Epithelial cell of esophagus (primary cell): Measurements from ENCODE around the gene ATF7IP2.
A peak's percentile ranks its signal among the peaks of the same experiment; 100 is the strongest.

ENCODE experiments used
- DNase-seq: peaks from one replicate; pipeline ENCODE4 v3.0.0; 2010; ENCODE audit warnings: low read depth
- H3K4me3 ChIP-seq: 2 replicates; pipeline ENCODE4 v1.5.1; 2011; ENCODE audit warnings: mild to moderate bottlenecking, low read length, control low read depth
- CTCF ChIP-seq: IDR thresholded peaks from 2 replicates; pipeline ENCODE4 v1.5.1; 2011; ENCODE audit warnings: low read depth, mild to moderate bottlenecking, low read length, control low read depth, inconsistent platforms; ENCODE audit not compliant: insufficient read depth; ENCODE audit errors: missing control alignments

The ATF7IP2 gene

GRCh38 chr16:10517868-10518267 is 132.0 kb downstream of the ATF7IP2 start:
- DNase-seq: no peak
- no peak overlapping the region for H3K4me3 ChIP-seq
- no peak for TF ChIP-seq CTCF

GRCh38 chr16:10518479-10519041 is 132.7 kb downstream of the ATF7IP2 start:
- DNase-seq: no peak
- no peak overlapping the region for H3K4me3 ChIP-seq
- no peak for TF ChIP-seq CTCF

- no peak for DNase-seq
- no peak overlapping the region for H3K4me3 ChIP-seq
- no peak for TF ChIP-seq CTCF
Observed at GRCh38 chr16:10519297-10519696, 133.4 kb downstream of the ATF7IP2 start.

- TF ChIP-seq CTCF: no peak
- no peak overlapping the region for H3K4me3 ChIP-seq
- peak; percentile 22 for DNase-seq
Observed at GRCh38 chr16:10519929-10520868, 134.3 kb downstream of the ATF7IP2 start.

- H3K4me3 ChIP-seq: no peak overlapping the region
- no peak for TF ChIP-seq CTCF
- no peak for DNase-seq
Observed at GRCh38 chr16:10520869-10521578, 135.2 kb downstream of the ATF7IP2 start.

- no peak overlapping the region for H3K4me3 ChIP-seq
- peak; percentile 75 for DNase-seq
- peak; percentile 89 for TF ChIP-seq CTCF
Observed at GRCh38 chr16:10521681-10522274, 135.9 kb downstream of the ATF7IP2 start.
